Measurements from ENCODE around the gene GPR107.

GPR107 gene

DNA sequence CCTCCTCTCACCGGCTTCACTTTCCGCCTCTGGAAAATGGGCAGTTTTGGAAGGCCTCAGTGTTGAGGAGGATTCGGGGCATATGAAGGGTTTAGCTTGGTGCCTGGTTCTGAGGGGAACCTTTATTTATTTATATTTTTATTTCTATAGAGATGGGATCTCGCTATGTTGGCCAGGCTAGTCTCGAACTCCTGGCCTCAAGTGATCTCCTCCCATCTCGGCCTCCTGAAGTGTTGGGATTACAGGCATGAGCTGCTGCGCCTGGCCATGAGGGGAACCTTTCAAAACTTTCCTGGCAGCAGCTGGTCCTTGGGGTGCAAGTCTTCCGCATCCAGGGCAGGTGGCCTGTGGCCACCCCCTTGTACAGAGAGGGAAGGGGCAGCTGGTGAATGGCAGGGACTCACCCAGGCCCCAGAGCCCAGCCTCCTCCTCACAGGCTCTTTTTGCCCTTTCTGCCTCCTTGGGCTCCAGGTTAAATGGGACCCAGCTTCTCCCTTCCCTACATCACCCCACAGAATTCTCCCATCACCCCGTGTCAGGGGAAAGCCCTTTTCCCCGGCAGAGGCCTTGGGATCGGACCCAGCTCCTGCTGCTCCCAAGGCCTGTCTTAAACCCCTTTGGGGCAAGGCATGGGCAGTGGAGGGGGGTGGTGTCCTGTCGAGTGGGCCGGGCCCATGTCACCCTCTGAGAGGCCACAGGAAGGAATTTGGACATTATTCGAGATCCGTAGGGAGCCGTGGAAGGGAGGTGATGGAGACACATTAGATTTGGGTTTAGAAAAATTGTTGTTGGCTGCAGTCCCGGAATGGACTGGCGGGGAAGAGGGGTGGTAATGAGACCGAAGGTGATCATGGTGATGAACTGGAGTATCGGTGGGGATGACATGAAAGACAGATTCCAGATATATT is 124.4 kb downstream of the GPR107 start:
- H3K4me1 Mint-ChIP-seq = no peaks in the 10 kb centered on the region
- H3K27ac Mint-ChIP-seq = no peak overlapping the region
- peaks cover 4% of the 10 kb centered on the region for H3K36me3 Mint-ChIP-seq
- no peak for ATAC-seq
- H3K4me3 Mint-ChIP-seq = no peak overlapping the region
- no peaks in the 10 kb centered on the region for H3K9me3 Mint-ChIP-seq
- peaks cover 55% of the 10 kb centered on the region for H3K27me3 Mint-ChIP-seq

DNA sequence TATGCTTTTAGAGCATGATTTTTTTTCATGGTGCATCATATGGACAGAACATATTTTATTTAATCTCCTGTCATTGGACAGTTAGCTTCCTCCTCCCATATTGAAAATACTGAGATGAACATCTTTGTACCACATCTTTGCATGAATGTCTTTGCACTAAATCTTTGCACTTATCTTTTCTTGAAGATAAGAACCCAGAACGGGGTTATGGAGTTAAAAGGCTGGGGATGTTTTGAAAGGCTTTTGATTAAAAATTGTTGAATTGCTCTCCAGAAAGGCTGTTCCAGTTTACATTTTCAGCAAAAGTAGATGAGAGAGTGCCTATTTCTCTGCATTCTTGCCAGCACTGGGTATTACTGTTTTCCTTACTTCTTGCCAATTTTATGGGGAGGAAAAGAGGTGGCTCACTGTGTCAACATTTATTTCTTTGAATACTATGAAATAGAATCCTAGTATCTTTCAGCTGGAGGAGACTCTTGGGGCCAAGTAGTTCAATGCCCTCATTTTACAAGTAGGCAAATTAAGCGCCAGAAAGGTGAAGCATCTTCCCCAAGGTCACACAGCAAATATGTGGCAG is 125.7 kb downstream of the GPR107 start:
- H3K9me3 Mint-ChIP-seq = no peaks in the 10 kb centered on the region
- H3K27ac Mint-ChIP-seq = no peak overlapping the region
- ATAC-seq = no peak
- H3K27me3 Mint-ChIP-seq = peaks cover 51% of the 10 kb centered on the region
- peaks cover 7% of the 10 kb centered on the region for H3K4me1 Mint-ChIP-seq
- H3K4me3 Mint-ChIP-seq = no peak overlapping the region
- peaks cover 4% of the 10 kb centered on the region for H3K36me3 Mint-ChIP-seq

DNA sequence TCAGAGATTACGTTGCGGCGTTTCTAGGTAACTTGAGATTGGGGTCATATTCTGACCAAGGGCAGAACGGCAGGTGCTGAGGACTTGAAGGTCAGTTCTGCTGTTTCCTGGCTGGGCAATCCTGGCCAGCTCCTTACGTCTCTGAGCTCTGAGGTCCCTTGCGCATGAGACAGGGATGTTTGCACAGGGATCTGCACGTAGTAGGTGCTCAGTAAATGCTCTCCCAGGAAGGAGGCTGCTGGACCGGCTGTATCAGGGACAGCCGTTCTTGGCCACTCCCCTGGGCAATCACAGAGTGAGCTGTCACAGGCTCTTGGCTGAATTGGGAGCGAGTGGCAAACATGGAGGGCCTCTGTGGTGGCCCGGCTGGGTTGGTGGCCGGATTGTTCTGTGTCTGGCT is 126.8 kb downstream of the GPR107 start:
- no peak overlapping the region for H3K4me3 Mint-ChIP-seq

DNA sequence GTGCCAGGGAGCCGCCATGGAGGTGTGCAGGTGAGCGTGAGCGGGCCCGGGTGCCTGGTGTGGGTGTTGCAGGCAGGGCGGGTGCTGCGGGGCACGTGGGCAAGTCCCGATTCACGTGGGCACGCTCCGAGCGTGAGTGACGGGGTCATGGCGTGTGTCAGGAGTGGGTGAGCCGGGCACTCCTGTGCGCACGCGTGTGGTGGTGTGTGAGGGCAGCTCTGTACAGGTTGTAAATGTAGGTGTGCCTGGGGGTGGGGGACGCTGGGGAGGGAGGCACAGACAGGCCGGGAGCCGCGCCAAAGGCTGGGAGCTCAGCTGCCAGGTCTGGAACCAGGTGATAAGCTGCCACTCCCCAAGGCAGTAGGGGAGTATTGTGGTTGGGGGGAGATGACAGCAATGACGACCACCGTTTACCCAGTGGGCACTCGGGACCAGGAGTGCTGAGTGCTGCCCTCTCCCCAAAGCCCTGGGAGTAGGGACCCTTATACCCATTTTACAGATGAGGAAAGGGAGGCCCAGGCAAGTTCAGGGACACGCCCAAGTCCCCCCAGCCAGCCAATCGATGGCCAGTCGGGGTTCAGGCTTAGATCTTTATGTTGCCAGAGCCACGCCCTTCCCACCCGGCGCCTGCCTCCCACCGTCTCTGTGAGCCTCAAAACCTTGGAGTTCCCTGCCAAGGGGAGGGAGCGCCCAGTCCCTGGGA is 128.1 kb downstream of the GPR107 start:
- no peak overlapping the region for H3K27ac Mint-ChIP-seq

More for the DNA sequence above, 126.8 kb downstream of the GPR107 start:
- H3K9me3 Mint-ChIP-seq = no peaks in the 10 kb centered on the region
- H3K27ac Mint-ChIP-seq = no peak overlapping the region
- peaks cover 47% of the 10 kb centered on the region for H3K27me3 Mint-ChIP-seq
- ATAC-seq = no peak
- peaks cover 7% of the 10 kb centered on the region for H3K4me1 Mint-ChIP-seq
- H3K36me3 Mint-ChIP-seq = peaks cover 4% of the 10 kb centered on the region

DNA sequence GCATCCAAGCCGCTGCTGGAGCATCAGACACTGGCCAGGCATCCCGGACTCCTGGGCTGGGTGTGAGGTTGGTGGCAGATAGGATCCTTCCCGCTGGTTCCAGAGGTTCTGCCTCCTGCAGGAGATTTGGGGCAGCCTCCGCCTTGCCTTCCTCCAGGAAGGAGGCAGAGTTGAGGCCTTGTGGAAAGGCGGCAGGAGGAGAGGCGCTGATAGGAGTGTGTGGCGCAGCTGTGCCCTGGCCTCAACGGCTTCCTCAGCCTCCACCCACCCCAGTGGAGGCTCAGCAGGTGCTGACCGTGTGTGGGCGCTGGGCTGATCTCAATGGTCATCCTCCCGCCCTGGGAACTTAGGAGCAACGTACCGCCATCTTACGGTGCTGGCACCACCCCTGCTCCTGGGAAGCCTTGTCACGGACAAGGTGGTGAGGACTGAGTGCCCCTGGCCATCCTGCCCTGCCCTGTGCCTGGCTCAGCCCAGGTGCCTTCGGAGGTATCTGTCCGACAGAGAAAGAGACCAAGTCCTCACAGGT is 128.7 kb downstream of the GPR107 start:
- H3K27ac Mint-ChIP-seq = no peak overlapping the region
- no peak for ATAC-seq
- peaks cover 4% of the 10 kb centered on the region for H3K36me3 Mint-ChIP-seq
- H3K27me3 Mint-ChIP-seq = peaks cover 65% of the 10 kb centered on the region
- peaks cover 12% of the 10 kb centered on the region for H3K4me1 Mint-ChIP-seq
- H3K9me3 Mint-ChIP-seq = no peaks in the 10 kb centered on the region
- no peak overlapping the region for H3K4me3 Mint-ChIP-seq

More for the DNA sequence above, 128.1 kb downstream of the GPR107 start:
- H3K9me3 Mint-ChIP-seq = no peaks in the 10 kb centered on the region
- H3K4me3 Mint-ChIP-seq = no peak overlapping the region
- H3K36me3 Mint-ChIP-seq = peaks cover 4% of the 10 kb centered on the region
- no peak for ATAC-seq
- H3K27me3 Mint-ChIP-seq = peaks cover 59% of the 10 kb centered on the region
- H3K4me1 Mint-ChIP-seq = peaks cover 12% of the 10 kb centered on the region

DNA sequence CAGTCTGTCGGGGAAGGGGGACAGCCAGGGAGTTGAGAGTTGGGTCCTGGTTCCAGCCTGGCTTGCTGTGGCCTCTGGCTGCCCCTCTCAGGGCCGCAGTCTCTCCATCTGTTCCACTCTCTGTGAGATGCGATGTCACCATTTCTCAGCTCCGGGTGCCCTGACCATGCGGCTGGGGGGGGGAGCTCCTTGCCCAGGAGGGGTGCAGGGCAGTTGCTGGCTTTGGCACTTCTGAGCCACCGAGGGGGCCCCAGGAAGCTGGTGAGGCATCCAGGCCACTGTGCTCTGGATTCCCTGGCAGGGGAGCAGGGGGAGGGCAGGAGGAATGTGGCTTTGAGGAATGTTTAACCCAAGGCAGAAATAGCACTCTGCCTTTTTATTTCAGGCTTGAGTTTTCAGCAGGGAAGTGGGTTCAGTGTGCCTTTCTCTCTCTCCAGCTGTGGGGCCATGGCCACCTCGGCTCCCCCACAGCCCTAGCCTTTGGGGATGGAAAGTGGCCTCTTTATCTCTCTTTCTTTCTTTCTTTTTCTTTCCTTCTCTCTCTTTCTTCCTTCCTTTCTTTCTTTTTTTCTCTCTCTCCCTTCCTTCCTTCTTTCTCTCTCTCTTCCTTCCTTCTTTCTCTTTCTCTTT is 129.5 kb downstream of the GPR107 start:
- no peak for ATAC-seq
- Mint-ChIP-seq H3K4me3 (no peak overlapping the region), H3K27me3 (peaks cover 66% of the 10 kb centered on the region), H3K4me1 (peaks cover 12% of the 10 kb centered on the region), H3K36me3 (peaks cover 4% of the 10 kb centered on the region), H3K27ac (no peak overlapping the region), H3K9me3 (no peaks in the 10 kb centered on the region)

DNA sequence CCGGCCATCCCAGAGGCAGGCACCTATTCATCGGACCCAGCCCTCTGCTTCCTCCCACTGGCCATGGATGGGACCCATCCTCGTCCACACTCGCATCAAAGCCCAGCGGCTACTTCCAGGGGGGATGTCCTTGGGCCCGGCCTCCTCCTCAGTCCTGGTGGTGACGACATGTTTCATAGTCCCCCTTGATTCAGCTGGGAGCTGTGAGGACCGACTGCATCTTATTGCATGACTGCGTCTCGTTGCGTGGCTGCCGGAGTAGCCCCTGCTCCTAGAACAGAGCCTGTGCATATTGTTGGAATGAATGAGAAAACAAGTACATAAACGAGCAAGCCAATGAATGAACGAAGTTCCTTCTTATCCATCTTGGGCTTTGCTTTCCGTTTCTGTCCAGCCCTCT is 131.3 kb downstream of the GPR107 start:
- Mint-ChIP-seq H3K9me3 (no peaks in the 10 kb centered on the region), H3K27ac (no peak overlapping the region), H3K4me3 (no peak overlapping the region), H3K4me1 (peaks cover 12% of the 10 kb centered on the region), H3K27me3 (peaks cover 50% of the 10 kb centered on the region), H3K36me3 (peaks cover 4% of the 10 kb centered on the region)
- ATAC-seq = no peak

DNA sequence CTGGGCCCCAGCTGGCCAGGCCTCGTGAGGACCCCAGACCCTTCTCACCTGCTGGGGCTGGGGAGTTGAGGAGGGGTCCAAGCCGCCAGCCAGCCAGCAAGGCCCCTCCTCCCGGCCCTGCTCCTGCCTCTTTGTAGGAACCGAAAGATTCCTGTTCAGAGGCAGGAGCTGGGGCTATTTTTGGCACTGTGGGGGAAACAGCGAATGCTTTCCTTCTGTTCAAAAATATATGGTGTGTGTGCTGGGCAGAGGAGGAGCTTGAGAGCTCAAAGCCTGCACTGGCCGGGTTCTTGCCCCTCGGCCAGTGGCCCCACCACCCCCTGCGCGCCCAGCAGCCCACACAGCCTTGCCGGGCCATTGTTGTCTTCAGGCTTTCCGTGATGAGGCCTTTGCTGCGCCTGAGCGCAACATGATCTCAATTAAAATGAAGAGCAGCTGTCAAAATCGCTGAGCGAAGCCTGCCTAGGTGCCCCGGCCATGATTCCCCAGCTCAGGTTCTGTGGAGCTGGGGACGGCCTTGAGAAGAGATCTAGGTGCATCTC is 131.9 kb downstream of the GPR107 start:
- ATAC-seq = no peak
- H3K4me3 Mint-ChIP-seq = no peak overlapping the region

DNA sequence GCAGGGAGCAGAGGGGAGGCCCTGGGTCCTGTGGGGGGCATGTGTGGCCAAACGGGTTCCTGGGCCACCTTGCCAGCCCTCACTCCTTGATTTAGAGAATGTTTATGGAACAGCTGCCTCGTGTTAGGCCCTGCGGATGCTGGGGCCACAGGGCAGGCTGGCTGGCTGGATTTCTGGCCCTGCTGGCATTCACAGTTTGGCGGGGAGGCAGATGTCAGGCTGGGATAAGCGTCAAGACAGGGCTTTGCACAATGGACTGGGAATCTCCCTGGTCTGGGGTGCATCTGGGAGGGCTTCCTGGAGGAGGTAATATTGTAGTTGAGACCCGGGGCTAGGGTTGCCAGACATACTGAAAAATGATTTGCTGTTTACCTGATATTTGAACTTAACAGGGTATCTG is 132.3 kb downstream of the GPR107 start:
- no peak for ATAC-seq

More for the DNA sequence above, 131.9 kb downstream of the GPR107 start:
- H3K36me3 Mint-ChIP-seq = peaks cover 2% of the 10 kb centered on the region
- H3K9me3 Mint-ChIP-seq = no peaks in the 10 kb centered on the region
- H3K4me1 Mint-ChIP-seq = peaks cover 12% of the 10 kb centered on the region
- no peak overlapping the region for H3K27ac Mint-ChIP-seq
- H3K27me3 Mint-ChIP-seq = peaks cover 45% of the 10 kb centered on the region

DNA sequence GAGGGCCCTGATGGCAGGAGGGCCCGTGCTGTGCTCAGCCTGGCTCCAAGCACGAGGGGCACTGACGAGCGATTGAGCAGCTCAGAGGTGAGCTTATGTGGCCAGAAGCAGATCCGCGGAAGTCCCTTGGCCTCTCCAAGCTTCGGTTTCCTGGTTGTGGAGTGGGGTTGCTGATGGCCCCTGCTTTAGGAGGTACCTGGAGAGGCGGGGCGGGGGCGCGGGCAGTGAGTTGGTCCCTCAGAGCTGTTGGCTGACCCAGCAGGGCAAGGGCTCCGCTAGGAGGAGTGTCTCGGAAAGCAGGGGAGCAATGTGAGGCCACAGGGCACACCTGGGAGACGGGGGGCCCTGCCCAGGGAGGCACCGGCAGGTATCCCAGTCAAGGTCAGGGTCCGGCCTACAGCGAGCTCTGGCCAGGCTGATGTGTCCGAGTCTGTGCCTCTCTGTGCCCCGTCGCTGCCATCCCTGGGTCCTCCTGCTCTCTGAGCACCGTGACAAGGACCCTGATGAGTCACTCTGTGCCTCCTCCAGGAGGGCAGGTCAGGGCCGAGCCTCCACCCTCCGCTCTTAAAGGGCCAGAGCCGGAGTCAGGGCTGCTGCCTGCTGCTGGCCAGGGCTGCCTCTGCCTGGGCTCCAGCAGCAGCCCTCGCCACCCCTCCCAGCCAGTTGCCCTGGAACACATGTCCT is 133.3 kb downstream of the GPR107 start:
- no peak for ATAC-seq
- Mint-ChIP-seq H3K27me3 (peaks cover 48% of the 10 kb centered on the region), H3K36me3 (no peaks in the 10 kb centered on the region), H3K9me3 (no peaks in the 10 kb centered on the region), H3K4me1 (peaks cover 12% of the 10 kb centered on the region), H3K27ac (no peak overlapping the region), H3K4me3 (no peak overlapping the region)

More for the DNA sequence above, 132.3 kb downstream of the GPR107 start:
- Mint-ChIP-seq H3K4me1 (peaks cover 12% of the 10 kb centered on the region), H3K4me3 (no peak overlapping the region), H3K9me3 (no peaks in the 10 kb centered on the region), H3K27ac (no peak overlapping the region), H3K27me3 (peaks cover 47% of the 10 kb centered on the region), H3K36me3 (no peaks in the 10 kb centered on the region)

DNA sequence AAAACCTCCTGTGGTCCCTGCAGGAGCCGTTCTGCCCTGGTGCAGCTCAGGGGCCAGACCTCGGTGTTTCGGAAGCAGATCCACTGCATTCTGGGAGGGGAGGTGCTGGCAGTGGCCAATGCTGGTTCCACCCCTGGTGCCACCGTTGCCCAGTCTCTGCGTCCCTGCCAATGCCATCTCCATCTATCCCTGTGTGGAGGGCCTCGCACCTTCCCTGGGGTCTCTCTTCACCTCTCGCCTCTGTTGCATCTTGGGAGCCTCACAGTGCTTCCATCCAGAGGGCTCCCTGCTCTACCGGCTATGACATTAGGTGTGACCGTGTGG is 133.8 kb downstream of the GPR107 start:
- no peak overlapping the region for H3K27ac Mint-ChIP-seq
- H3K36me3 Mint-ChIP-seq = no peaks in the 10 kb centered on the region
- no peak for ATAC-seq
- no peaks in the 10 kb centered on the region for H3K9me3 Mint-ChIP-seq
- no peak overlapping the region for H3K4me3 Mint-ChIP-seq
- peaks cover 53% of the 10 kb centered on the region for H3K27me3 Mint-ChIP-seq
- H3K4me1 Mint-ChIP-seq = peaks cover 12% of the 10 kb centered on the region

DNA sequence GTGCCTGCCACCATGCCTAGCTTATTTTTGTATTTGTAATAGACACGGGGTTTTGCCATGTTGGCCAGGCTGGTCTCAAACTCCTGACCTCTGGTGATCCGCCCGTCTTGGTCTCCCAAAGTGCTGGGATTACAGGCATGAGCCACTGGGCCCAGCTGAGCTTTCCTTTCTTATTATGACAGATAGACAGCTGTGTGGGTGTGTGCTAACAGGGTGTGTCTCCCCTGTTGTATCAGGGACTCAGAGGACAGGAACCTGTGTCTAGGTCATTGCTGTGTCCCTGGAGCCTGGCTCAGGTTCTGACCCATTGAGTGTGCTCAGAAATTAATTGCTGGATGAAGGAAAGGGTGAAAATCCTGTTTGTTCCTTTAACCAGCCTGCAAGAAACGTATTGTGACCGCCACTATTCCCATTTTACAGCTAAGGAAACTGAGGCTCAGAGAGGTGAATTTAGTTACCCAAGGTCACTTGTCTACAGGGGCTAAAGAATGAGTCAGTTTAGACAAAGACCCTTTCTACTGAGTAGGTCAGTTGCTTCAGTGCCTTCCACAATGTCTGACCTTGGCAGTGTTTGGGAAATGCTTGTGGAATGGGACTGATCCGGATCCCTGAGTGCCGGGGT is 135.3 kb downstream of the GPR107 start:
- Mint-ChIP-seq H3K36me3 (no peaks in the 10 kb centered on the region), H3K9me3 (no peaks in the 10 kb centered on the region), H3K27me3 (peaks cover 58% of the 10 kb centered on the region), H3K27ac (no peak overlapping the region), H3K4me3 (no peak overlapping the region), H3K4me1 (peaks cover 16% of the 10 kb centered on the region)
- ATAC-seq = no peak

Measured in stimulated activated memory B cell treated with anti-CD40 and anti-IgM and Interleukin-4, amounts not matched to agents 10 μg/mL and 1 μg/mL and 100 μg/mL, for 72 hours (primary cell).